Cardiac fibroblast (primary cell): ENCODE measurements around the gene SDK1.
A peak's percentile ranks its signal among the peaks of the same experiment; 100 is the strongest.

Source experiments
- DNase-seq, 2 donors: peaks; one replicate each; pipeline versions ENCODE4 v3.0.0 to v3.0.0-alpha.2; 2010; ENCODE audit warnings: low read depth in 2 of 2
- H3K4me3 ChIP-seq, 2 donors: replicated peaks in 1 of 2; 1 replicate in 1 of 2; 2 replicates in 1 of 2; pipeline ENCODE4 v1.5.1; 2011; ENCODE audit warnings: low read depth in 2 of 2, low read length in 2 of 2, mild to moderate bottlenecking in 2 of 2, moderate library complexity in 1 of 2
- TF ChIP-seq, protein P1 (sequence below): IDR thresholded peaks from one replicate; pipeline ENCODE4 v1.5.1; 2011; ENCODE audit warnings: low read depth, mild to moderate bottlenecking, low read length, inconsistent platforms

Gene SDK1

GRCh38 chr7:3592401-3593134 lies 291.5 kb downstream of the SDK1 start:
- DNase-seq, result no peak
- TF ChIP-seq, protein P1, sequence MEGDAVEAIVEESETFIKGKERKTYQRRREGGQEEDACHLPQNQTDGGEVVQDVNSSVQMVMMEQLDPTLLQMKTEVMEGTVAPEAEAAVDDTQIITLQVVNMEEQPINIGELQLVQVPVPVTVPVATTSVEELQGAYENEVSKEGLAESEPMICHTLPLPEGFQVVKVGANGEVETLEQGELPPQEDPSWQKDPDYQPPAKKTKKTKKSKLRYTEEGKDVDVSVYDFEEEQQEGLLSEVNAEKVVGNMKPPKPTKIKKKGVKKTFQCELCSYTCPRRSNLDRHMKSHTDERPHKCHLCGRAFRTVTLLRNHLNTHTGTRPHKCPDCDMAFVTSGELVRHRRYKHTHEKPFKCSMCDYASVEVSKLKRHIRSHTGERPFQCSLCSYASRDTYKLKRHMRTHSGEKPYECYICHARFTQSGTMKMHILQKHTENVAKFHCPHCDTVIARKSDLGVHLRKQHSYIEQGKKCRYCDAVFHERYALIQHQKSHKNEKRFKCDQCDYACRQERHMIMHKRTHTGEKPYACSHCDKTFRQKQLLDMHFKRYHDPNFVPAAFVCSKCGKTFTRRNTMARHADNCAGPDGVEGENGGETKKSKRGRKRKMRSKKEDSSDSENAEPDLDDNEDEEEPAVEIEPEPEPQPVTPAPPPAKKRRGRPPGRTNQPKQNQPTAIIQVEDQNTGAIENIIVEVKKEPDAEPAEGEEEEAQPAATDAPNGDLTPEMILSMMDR, result no peak
- H3K4me3 ChIP-seq, result no peak overlapping the region

GRCh38 chr7:3594901-3595300 lies 293.8 kb downstream of the SDK1 start:
- H3K4me3 ChIP-seq, result no peak overlapping the region
- TF ChIP-seq, protein P1, result no peak
- no peak for DNase-seq

- TF ChIP-seq, protein P1, result no peak
- DNase-seq, result no peak
- no peak overlapping the region for H3K4me3 ChIP-seq
Observed at GRCh38 chr7:3598854-3599253, 297.8 kb downstream of the SDK1 start.

GRCh38 chr7:3605222-3605621 lies 304.2 kb downstream of the SDK1 start:
- TF ChIP-seq, protein P1, result no peak
- DNase-seq, result peak; percentile 30 to 86
- no peak overlapping the region for H3K4me3 ChIP-seq

DNA sequence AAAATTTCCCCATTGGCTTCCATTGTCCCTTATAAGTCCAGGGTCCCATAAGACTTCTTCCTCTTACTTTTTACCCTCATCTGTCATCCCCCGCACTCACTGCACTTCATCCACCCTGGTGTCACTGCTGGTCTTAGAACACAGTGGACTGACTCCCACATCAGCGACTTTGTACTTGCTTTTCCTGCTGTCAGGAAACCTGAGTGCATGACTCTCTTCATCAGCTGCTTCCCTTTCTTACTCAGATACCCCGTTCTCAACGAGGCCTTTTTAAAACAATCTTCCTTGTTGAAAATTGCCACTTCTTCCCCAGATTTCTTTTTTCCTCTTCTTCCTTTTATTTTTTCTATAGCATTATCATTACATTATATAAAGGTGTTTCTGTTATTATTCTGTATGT lies 305.4 kb downstream of the SDK1 start:
- no peak overlapping the region for H3K4me3 ChIP-seq
- TF ChIP-seq, protein P1, result no peak
- no peak for DNase-seq

DNA sequence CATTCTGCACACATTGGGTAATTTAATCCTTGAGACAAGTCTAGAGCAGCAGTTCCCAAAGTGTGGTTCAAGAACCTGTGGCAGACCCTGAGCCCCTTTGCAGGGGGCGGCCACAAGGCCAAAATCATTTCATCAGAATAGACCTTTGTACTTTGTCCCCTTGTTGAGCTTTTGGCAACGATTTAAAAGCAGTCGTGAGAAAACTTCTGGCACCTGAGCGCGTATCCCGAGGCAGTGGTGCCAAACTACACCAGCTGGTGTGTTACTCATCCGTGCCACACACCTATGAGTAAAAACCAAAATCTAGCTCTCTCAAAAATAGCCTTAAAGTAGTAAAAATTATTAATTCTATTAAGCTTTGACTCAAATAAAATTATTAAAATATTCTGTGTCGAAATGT lies 306.8 kb downstream of the SDK1 start:
- DNase-seq, result no peak
- TF ChIP-seq, protein P1, result no peak
- no peak overlapping the region for H3K4me3 ChIP-seq

DNA sequence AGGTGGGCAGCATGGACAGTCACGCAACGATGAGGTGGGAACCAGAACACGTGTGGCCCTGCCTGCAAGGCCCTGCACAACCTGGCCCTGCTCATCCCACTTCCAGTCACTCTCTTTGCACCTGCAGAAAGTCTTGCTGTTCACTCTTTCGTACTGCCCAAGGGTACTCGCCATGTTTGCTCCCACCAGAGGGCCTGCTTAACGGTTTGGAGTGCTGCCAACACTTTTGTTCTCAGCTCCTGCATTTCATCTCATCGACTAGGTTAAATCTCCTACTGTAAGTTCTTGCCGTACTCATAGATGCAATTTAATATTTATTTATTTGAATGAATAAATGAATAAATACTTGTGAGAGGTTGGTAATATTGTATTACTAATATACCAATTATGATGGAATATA lies 315.3 kb downstream of the SDK1 start:
- no peak for DNase-seq
- H3K4me3 ChIP-seq, result no peak overlapping the region
- TF ChIP-seq, protein P1, result no peak
